A172 (cell line): Measurements from ENCODE around the gene ARHGEF7. TPM values are rescaled to one million over a fixed set of nuclear protein-coding genes. Genes with fewer than 3 reads are reported as not detected.
"Not testable (repeated sequence)": the region's sequence is repeated elsewhere in the genome, so short reads cannot be mapped to it uniquely, and the experiment has no call there.

Experiments
- DNase-seq: peaks from one replicate; pipeline ENCODE4 v3.0.0-alpha.2; 2015; ENCODE audit warnings: low spot score
- total RNA-seq: library from RNA; depleted of rRNA; stranded (reverse); fragments of >200 nt; shearing (Covaris generic); gene quantifications from 2 replicates; pipeline ENCODE4 v1.2.3, GENCODE V29; 2014

ARHGEF7 gene
- total RNA-seq, 1 experiment from 2014 or later, result 26.9 TPM

DNA sequence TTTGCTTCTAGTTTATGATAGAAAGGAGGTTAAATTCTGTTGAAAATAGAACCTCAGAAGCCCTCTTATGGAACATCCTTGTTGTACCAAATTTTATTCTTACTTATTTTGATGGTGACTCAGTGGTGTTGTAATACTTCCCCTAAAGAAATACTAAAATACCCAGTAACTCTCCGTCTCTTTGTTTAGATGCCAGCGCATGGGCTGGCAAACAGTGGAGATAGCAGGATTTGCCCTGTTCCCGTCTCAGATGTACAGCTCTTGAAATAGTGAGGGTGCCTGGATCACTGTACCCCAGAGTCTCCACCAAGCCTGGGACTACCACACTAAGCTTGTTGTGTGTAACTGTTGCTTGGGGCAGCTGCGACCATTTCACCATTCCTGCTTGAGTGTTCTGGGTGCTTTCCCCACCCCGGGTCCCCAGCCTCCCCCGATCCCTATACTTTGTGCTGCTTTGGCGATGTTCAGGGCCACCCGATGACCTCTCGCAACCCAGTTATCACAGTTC is 138.3 kb downstream of the ARHGEF7 start:
- DNase-seq, result no peak

DNA sequence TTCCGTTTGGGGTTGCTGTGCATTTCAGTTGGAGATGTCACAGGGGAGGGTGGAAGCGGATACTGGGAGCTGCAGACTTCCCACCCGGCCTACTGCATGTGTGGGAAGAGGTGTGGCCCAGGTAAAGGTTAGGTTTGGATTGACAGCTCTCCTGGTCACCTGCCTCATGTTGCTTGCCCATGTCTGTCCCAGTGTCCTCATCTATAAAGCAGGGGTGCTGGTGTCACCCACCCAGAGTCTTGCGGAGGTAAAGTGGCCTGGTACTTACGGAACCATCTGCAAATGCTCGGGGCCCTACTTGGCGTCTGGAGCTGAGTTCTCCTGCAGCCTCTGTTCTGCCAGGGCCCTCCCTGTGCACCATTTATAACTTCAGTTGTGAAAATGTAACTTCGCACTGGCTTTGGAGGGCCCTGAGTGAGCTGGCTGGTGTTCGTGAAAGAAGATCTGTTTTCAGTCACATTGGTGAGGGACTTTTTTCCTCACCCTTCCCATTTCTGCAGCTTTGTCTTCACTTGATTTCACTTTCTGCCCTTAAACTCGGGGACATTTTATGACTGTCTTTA is 140.2 kb downstream of the ARHGEF7 start:
- no peak for DNase-seq

DNA sequence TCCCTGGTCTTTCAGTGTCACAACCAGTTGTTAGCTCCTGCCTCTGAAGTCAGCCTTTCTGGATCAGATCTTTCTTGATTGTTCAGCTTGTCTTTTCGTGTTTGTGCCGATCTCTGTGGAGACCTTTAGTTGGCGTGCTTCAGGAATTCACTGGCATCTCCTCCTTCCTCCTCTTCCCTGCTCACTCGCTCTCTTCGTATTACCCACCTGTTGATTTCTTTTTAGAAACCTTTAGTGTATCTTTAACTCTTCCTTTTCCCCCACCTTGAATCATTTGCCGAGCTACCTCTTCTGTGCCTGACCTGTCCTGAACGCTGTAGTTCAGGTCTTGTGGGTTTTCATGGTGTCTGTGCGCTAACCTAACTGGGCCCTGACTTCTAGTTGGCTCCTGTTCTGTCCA is 141.3 kb downstream of the ARHGEF7 start:
- DNase-seq, result no peak

DNA sequence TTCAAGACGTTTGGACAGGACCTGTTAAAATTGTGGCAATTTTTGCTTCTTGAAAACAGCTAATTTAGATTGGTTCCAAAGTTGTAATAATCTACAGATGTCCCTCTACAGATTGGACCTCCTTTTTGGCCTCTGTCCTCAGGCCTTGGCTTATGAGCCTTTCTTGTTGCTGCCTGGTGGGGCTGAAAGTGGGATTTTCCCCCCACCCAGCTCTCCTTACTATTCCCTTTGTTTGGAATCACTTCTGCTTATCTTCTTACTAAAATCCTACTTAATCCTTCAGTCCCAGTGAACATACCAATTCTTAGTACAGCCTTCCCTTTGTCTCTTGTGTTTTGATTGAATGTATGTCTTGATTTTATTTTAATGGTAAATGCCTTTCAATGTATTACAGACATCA is 141.8 kb downstream of the ARHGEF7 start:
- no peak for DNase-seq

DNA sequence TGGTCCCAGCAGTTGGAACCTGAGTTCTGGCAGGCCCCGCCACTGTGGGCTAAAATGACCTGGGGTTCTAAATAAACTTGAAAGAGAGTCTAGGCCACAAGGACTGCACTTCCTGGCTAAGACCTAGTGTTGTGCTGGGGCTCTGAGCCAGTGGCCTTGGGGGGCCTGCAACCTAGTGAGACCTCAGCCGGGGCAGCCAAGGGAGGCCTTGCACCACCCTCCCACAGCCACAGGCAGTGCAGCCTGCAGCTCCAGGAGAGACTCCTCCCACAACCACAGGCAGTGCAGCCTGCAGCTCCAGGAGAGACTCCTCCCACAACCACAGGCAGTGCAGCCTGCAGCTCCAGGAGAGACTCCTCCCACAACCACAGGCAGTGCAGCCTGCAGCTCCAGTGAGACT is 142.8 kb downstream of the ARHGEF7 start:
- DNase-seq, result not testable (repeated sequence)

DNA sequence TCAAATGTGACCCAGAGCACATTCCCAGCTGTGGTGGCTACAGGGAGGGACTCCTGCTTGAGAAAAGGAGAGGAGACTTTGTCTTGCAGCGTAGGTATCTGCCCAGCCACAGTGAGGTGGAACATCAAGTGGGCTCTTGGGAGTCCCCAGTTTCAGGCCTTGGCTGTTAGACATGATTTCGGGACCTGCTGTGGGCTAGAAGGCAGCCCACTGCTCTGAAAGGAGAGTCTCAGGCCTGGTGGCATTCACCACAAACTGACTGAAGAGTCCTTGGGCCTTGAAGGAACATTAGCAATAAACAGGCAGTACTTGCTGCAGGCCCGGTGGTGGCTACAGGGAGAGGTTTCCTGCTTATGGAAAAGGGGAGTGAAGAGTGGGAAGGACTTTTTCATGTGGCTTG is 143.5 kb downstream of the ARHGEF7 start:
- DNase-seq, result no peak

DNA sequence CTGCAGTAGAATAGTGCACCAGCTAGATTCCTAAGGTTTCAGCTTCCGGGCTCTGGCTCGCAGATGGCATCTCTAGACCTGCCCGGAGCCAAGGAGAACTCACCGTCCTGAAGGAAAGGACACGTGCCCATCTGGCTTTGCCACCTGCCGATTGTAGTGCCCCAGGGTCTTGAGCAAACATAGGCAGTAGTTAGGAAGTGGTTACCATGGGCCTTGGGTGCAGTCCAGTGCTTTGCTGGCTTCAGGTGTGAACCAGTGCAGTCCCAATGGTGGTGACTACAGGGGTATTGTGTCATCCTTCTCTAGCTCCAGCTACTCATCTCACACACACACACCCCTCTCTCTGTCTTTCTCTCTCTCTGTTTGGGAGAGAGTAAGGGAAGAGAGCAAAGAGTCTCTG is 143.9 kb downstream of the ARHGEF7 start:
- no peak for DNase-seq

DNA sequence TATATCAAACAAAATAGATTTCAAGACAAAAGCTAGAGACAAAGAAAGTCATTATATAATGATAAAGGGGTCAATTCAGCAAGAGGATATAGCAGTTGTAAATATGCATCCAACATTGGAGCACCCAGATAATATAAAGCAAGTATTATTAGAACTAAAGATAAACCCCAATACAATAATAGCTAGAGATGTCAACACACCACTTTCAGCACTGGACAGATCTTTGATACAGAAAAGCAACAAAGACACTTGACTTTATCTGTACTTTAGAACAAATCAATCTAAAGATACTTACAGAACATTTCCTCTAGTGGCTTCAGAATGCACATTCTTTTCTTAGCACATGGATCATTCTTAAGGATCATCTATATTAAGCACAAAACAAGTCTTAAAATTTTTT is 146.2 kb downstream of the ARHGEF7 start:
- DNase-seq, result no peak

DNA sequence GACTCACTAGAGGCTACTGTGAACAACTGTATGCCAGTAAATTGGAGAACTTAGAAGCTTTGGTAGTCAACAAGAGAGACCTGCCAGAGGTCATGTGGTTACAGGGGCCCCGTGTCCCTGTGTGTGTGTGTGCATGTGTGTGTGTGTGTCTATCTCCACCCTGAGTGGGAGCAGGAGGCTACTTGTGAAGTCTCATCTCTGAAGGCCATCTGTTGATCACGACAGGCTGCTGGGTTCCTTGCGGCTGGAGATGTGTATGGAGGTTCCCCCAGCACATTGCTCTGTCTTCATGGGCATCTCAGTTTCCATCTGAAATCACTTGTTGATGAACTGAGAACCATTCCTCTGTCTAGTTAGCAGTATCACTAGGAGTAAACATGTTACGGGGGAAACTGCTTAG is 147.2 kb downstream of the ARHGEF7 start:
- DNase-seq, result no peak

DNA sequence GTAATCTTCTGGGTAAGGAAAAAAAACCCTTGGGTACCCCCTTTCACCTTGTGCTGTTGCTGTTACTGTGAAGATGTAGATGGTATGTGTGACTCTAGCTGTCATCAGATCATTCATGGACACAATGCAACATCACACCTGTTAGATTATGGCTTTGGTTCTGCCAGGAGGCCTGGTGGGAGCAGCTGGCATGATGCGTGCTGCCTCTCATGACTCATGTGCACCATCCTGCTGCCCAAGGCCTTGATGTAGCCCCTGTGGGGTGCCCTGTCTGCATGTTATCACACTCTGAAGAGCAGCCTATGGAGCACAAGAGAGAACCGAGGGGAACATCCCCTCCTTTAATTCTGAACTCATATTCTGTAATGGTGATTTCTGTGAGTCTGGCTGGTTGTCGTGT is 147.6 kb downstream of the ARHGEF7 start:
- DNase-seq, result no peak

DNA sequence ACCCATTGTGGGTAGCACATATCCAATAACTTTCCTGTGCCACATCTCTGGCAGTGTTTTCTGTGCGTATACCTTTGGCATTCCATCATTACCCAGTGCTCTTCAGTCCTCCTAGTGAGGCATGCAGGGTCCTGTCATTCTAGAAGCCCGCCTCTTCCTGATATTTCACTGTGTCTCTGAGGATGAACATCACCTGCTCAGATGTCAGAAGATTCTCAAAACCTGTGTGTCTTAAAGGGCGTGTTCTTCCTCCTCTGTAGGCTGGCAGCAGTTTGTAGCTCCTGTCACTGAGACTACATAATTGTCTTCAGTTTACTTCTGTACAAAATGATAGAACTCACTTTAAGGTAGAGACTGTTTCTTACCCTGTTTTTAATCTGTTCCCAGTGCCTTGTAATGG is 148.5 kb downstream of the ARHGEF7 start:
- no peak for DNase-seq

DNA sequence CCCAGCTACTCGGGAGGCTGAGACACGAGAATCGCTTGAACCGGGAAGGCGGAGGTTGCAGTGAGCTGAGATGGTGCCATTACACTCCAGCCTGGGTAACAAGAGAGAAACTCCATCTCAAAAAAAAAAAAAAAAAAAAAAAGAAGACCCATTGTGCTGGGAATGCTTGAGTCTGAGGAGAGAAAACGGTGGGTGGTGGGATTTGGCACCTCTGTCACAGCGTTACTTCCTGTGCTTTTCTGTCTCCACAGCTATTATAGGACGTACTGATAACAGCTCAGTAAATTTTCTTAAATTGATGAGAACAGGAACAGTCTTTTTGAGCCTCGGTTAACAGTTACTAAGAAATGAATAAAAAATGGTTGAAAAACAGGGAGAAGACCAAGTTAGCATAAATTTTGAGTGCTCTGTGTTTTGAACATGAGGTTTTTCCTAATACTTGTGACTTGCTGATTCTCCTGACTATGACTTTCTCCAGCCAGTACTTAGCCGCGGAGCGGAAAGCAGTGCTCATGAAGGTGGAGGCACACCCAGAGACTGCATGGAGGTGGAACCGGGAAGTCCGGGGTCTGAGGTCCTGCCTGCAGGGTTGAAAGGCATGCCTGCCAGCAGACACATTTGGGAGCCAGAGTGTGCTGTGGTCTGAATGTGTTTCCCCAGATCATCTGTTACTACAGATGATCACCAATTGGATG is 150.0 kb downstream of the ARHGEF7 start:
- no peak for DNase-seq

DNA sequence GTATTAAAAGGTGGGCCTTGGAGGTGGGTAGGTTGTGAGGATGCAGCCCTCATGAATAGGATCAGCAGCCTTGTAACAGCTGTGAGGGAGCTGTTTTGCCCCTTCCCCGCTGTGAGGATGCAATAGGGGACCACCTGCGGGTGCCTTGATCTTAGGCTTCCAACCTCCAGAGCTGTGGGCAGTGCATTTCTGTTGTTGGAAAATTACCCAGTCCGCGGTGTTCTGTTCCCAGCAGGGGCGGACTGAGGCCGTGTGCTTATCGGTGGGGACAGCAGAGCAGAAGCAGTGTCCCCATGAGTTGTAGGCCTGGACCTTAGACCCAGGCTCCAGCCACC is 150.6 kb downstream of the ARHGEF7 start:
- DNase-seq, result no peak

DNA sequence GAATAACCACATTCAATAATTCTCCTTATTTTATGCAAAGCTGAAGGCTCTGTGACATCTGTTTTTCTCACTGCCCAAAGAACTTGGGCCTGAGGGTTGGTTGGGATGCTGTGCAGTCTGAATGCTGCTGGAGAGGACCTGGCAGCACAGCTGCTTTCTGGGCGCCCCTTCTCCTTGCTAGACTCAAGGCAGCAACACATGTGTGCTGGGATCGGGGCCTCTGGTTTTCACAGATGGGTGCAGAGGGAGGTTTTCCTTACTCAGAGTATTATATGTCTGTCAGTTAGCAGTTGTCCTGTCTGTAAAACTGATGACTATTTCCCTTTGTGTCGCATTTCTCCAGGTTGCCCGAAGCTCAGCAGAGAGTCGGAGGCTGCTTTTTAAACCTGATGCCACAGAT is 152.1 kb downstream of the ARHGEF7 start:
- DNase-seq, result no peak

DNA sequence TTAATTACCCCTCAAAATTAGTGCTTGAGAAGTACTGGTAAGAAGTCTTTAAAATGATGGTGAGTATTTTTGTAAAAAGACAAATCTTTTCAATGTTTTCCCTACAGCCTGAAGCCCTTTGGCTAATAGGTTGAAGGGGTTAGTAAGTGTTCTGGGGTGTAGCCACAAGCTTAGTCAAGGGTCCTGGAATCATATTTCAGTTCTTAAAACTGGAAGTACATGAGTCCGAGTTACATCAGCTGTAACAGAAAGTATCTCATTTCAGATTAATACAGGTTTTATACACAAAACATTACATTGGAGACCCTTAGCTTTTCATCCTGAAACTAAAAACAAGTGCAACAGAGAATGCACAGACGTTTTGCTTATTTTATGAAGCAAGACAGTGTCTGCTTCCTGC is 152.7 kb downstream of the ARHGEF7 start:
- no peak for DNase-seq

DNA sequence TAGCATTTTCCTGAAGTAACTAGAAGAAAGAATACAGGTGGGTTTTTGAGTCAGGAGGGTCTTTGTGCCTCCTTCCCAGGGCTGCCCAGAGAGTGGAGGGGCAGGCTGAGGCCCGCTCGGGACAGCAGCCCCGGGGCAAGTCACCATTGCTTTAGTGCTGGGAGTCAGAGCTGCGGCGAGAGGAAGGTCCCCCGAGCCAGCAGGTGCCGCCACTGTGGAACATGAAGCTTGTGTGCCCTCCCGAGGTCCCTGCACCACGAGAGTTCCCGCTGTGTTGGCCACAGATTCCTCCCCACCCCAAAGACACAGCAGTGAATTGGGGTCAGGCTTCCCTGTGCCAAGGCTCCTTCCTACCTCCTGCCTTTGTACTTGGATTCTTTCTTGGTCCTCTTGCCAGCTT is 154.4 kb downstream of the ARHGEF7 start:
- DNase-seq, result no peak

DNA sequence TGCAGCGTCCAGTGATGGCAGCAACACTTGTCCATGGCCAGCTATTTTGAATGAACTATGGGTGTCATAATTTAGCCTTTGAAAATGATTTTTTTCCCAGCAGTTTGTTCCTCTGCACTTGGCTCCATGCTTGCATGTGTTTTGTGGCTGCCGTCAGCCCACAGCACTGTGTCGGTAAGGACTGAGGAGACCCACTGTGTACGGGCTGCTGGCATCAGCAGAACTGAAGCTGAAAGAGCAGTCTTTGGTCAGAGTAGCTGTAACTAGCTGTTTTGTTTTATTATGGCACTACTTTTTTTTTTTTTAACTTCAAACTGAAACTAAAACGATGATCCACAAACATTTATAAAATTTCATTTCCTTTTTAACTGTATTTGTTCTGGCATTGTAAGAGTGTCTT is 155.0 kb downstream of the ARHGEF7 start:
- no peak for DNase-seq

DNA sequence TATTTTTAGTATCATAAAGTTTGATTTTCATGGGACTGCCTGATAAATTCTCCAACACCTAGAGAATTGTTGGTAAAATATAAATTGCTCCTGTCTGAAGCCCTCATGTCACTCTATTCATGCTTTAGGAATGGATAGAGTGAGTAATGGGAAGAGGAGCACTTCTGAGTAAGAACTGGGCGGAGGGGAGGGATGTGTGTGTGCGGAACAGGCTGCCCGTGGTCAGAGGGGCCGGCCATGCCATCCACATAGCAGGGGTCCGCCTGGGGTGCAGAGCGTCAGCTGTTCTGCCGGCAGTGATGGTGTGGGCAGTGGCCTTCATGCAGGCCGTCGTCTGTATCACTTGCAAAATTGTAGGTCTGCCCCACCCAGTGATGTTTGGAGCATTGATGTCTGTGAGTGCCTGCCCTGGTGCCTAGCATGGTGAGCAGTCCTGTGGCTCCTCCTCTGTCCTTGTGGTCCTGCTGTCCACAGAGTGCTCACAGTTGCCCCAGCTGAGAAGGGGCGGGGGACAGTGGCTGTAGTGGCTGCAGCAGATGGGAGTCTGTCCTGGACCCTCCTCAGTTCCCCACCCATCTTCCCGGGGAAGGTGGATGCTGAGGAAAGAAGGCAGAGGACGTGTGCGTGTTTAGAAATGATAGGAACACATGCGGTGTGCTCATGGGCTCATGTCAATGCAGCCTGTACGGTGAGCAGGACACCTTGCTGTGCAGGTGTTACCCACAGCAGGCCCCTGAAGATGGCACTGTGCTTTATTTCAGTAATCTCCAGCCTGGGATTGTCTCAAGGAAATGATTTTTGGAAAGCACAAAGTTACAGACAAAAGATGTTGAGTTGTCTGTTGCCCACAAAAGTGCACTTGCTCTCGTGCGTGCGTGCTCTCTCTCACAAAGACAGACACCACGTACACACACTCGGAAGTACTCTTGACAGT is 155.9 kb downstream of the ARHGEF7 start:
- no peak for DNase-seq

DNA sequence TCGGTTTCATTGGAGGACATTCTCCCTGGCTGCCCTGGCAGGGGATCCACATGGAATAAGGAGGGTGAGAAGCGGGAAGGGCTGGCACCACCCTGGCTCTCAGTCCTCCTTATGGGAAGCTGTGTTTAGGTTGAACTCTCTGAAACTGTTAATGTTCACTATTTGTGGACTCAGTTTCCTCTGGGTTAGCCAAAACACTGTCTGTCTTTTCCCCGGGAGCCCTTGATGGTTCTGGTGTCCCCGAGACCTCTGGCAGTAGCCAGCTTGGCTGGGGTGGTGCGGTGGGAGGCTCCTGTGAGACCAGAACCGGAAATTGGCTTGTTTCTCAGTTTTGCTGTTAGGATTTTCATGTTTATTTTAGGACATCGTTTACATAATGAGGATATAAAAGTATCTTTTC is 157.0 kb downstream of the ARHGEF7 start:
- no peak for DNase-seq

DNA sequence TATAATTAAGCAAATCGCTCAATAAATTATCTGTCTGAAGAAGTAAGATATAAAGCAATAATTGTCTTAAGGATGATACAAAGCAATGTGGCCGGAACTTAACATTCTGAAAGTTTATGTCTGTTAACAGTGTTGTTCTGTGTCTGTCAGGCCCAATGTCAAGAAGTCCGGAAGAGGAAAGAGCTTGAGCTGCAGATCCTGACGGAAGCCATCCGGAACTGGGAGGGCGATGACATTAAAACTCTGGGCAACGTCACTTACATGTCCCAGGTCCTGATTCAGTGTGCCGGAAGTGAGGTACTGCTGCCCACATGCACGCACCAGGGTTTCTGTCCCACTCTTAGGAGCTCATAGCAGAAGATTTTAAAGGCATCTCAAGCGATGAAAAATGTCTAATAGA is 160.3 kb downstream of the ARHGEF7 start:
- no peak for DNase-seq

DNA sequence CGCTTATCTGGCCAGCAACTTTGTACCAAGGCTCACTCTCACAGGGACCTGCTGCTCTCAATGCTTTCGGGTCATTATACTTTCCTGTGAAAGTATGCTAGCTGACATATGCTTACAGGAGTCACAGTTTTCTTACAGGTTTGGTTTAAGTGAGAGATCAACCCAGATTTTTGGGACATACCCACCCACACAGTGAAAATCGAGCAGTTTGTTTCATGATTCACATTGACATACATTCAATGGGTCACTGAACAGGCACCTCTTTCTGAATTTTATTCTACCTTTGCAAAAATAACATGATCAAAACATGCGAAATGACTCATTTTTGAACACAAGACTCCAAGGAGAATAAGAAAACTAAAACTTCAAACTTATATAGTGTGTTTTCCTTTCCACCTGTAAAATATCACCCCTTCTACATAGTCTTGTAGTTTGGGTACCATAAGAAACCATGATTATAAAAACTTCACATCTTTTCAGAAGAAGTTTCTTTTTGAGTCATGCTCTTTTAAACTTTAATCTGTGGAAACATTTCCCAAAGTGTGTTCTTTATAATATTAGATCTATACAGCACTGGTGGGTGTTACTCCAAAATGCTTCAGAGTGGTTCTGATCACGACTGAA is 161.0 kb downstream of the ARHGEF7 start:
- DNase-seq, result no peak

DNA sequence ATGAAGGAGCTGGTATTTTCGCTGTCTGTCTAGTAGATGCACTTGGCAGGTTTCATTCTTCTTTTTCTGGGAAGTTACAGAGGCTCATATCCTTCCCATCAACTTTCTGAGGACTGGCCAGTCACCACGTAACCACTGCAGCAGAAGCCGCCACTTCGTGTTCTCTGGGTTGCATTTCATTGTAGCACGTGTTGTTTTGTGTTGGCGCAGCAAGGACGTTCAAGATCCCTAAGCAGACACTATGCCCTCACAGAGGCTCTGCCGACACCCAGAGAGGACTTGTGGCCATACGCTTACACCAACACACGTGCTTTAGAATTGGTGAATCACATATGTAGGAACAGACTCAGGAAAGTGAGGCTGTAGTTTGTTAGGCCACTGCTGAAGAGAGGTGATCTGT is 163.1 kb downstream of the ARHGEF7 start:
- no peak for DNase-seq
